GM18502 (cell line): ENCODE results near the gene ANGPTL2.
"Not testable (repeated sequence)": the region's sequence is repeated elsewhere in the genome, so short reads cannot be mapped to it uniquely, and the experiment has no call there.

Experiments used
- ATAC-seq: cut with Tn5 transposase; IDR thresholded peaks from one replicate; pipeline ENCODE4 v1.9.1; 2021; ENCODE audit warnings: mild to moderate bottlenecking; ENCODE audit not compliant: unreplicated experiment, poor library complexity

The ANGPTL2 gene, protein sequence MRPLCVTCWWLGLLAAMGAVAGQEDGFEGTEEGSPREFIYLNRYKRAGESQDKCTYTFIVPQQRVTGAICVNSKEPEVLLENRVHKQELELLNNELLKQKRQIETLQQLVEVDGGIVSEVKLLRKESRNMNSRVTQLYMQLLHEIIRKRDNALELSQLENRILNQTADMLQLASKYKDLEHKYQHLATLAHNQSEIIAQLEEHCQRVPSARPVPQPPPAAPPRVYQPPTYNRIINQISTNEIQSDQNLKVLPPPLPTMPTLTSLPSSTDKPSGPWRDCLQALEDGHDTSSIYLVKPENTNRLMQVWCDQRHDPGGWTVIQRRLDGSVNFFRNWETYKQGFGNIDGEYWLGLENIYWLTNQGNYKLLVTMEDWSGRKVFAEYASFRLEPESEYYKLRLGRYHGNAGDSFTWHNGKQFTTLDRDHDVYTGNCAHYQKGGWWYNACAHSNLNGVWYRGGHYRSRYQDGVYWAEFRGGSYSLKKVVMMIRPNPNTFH

DNA sequence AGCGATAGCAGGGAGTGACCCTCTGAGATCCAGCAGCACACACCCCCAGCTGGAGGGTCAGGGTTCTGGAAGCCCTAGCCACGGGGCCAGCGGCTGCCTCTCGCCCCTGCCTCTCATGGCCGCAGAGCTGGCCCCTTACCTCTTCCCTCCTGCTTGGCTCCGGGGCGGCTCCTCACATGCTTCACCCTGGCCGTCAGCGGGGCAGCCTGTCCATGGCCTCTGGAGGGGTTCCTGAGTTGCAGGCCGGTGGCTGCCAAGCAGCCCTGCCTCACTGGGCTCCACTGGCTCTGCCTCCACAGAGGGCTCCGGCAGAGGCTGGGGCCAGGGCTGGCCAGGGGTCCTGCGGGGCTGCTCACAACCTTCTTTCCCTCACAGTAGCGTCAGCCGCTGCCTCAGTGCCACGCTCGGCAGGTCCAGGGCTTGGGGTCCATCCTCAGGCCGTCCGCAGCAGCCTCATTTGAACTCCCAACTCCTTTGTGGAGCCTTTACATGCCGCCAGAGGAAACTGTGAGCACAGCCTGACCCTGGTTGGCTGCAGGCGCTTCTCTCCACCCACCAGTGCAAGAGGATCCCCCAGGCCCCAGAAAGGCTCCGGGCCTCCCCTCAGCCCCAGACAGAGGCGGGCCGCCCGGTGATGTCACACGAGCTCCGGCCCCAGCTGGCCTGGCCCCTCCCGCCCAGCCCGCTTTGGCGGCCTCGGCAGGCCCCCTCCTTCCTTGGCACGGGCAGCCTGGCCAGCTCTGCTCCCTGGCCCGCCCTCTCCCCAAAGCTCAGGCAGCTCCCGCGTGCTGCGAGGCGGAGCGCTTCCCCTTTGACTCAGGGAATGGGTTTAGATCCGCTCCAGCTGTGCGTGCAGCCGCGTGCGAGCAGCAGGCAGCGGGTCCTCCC, at the start of gene ANGPTL2:
TSS of gene ANGPTL2 (minus strand) at position 460 of the 888 bp plus-strand sequence. CDS start 13,904 bp downstream, outside the sequence.
- ATAC-seq, result no peak

DNA sequence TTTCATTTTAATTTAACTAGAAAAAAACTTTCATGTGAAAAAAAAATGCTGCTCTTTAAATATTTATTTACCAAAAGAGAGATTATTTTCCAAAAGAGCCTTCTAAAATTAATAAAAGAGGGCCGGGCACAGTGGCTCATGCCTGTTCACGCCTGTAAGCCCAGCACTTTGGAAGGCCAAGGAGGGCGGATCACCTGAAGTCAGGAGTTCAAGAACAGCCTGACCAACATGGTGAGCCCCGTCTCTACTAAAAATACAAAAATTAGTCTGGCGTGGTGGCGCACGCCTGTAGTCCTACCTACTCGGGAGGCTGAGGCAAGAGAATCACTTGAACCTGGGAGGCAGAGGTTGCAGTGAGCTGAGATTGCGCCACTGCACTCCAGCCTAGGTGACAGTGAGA, 48.9 kb upstream of the ANGPTL2 start:
- not testable (repeated sequence) for ATAC-seq

DNA sequence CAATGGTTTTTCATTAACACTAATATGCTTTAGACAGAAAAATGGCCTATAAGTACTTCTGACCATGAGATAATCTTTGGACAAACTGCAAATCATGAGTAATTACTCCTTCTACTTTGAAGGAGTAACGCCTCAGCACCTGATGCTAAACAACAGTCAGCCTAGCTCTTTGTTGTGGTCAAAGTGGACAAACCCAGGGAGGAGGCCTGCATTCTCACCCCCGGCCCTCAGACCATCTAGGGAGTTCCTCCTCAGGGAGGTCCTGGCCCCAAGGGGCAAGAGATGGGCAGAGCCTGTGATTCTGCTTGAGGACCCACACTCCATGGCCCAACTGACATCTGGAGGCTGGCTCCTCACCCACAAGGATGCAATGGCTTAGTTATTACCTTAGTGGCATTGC, 48.2 kb upstream of the ANGPTL2 start:
- no peak for ATAC-seq

DNA sequence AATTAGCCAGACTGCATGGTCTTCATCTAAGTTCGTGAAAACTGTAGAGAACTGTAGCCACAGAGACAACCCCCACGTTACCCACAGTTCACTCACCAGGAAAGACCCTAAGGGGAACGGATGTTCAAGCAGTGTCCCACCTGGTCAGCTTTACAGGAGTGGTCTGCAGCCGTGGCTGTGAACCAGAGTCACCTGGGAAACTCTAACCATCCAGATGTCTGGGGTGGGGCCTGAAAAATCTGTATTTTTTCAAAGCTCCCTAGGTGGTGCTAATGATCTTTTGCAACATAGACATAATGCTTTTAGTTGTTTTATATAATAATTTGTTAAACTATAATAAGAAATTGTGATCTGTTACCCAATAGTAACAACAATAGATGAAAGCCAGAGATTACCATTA, 47.7 kb upstream of the ANGPTL2 start:
- ATAC-seq, result no peak

DNA sequence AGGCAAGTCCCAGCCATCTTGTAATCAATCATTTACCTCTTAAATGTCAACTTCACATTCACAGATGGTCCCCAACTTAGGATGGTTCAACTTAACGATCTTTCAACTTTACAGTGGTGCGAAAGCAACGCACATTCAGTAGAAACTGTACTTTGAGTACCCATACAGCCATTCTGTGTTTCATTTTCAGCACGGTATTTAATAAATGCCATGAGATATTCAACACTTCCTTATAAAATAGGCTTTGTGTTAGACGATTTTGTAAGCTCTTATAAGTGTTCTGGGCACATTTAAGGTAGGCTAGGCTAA, 47.1 kb upstream of the ANGPTL2 start:
- ATAC-seq, result no peak

DNA sequence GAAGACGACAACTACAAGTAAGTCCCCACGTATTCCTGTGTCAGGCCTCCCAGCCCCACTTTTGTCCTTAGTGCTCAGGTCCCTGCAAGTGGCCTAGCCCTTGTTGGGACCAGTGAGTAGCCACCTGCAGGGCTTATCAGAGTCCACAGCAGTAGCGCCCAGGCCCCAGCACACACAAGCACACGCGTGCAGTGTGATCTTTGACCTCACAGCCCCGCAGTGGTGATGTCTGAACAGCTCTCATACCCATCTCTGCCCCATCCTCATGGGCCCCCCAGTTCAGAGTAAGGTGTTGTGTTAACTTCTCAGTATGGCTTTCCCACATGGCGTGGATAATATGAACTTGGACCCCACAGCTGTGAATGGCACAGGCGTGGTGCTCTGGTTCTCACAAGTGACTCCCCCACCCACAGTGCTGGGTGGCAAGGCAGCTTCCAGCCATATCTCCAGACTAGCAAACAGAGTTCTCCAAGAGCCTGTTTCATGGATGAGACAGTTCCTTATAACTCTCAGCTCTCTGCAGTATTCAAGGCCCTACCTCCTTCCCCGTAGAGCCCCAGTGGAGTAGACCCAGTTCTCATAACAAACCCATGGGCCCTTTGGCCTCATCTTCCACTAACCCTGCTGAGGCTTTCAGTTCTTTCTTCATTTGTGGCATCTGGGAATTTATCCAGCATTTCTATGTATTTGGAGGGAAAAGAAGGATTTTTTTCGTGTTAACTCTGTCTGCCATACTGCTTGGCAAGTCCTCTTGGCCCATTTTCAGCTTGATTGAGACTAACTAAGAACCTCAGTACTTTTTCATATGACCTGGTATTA, 46.5 kb upstream of the ANGPTL2 start:
- no peak for ATAC-seq

DNA sequence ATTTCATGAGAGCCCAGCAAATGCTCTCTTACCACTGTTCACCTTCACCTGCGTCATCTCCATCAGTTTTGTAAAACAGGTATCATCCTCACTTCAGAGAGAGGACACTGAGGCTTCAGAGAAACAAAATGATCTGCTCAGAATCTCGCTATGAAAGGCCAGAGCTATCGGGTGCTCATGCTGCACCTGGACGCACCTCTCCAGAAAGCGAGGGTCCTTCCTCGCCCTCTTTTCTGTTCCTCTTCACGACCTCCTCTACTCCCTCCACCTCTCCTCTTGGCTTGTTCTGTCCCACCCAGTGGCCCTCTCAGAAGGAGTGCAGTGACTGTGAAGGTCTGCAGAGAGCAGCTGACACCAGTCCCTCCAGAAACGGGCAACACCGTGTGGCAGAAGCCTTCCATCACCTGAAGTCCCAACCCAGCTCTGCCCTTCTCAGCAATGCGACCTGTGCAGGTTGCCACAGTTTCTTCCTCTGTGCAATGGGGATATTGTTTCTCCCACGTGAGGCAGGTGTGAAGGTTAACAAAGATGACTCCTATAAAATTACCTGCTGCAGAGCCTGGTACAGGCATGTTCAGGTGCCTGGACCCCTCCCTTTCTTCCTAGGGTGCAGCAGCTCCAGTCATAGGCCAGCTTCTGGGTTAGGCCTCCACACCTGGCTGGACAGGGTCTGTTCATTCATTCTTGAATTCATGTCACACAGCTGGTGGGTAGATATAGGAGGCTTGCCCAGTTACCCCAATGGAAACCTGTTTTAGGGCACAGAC, 45.3 kb upstream of the ANGPTL2 start:
- ATAC-seq, result no peak

DNA sequence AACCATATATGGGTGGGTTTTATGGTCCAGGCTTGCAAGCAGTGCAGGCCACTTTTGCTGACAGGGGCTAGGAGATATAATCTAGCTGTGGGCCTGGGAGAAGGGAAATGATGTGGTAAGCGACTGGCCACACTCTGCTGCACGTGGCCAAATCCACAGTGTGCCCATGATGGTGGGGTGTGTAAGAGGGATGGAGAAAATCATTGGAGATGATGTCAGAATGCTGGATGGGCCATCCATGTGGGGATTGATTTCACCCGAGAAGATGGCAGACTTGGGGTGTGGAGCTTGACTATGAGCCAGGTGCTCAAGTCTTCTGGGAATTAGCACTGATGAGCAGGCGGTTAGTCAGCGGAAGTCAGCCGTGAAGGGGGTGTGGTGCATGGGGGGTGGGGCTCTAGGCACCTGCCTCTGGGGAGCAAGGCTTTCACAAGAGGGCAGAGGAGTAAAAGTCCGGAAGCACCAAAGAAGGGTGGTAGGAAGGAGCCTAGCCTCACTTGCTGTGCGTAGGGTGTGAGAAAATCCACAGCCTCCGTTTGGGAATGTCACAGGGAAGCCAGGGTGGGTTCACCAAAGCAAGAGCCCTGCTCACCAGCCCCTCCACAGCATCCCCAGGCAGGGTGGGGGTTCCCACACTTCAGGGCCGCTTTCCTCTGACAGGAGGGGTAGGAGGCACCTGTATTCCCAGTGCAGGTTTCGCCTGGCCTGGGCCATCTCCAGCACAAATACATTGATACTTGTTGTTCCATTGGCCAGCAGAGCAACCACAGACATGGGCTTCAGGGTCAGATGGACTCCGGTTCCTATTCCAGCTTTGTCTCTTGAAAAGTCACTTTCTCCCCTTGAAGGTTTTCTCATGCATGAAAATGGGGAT, 44.5 kb upstream of the ANGPTL2 start:
- ATAC-seq, result peak; percentile 77

DNA sequence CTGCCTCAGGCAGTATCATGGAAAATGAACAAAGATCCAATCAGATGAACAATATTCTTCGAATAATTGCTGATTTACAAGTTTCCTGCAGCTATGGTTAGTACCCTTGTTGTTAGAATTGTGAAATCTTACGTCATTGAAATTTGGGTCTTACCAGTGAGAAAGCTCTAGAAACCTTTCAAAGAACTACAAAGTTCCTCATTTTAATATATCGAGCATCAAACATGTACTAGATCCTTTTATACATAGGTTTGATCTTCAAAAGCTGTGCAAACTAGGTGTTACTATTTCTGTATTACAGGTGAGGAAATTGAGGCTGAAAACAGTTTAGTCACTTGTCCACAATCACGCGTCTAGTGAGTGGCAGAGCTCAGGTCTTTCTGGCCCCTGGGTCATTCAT, 43.7 kb upstream of the ANGPTL2 start:
- peak; percentile 6 for ATAC-seq

DNA sequence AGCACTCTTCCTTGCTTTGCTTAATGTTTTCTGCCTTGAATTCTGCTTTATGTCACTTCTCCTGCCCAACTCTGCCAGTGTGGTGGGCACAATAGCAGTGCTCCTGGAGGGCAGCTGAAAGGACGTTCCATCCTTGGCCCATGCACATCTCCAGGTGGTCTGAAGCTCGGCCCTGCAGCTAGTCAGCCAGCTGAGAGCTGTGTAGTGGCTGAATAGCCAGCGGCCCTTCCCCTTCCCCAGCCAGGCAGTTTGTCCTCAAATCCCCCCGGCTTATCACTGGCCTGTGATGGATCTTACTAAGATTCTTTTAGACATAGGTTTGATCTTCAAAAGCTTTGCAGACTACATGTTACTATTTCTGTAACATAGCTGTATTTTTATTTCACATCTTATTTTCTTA, 42.7 kb upstream of the ANGPTL2 start:
- ATAC-seq, result no peak

DNA sequence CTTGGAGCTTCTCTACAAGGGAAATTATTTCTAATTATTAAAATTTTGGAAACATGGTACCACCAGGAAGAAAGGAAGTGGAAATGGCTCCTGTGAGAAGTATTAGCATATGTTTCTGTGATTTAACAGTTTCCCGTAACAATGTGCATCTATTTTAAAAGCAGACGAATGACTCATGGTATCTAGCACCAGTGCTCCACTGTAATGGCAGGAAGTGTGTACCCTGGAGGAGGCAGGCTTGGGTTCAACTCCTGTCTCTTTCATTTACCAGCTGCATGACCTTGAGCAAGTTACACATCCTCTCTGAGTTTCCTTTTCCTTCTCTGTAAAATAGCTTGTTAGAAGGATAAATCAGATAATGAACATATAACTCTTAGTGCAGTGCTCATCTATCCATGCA, 41.0 kb upstream of the ANGPTL2 start:
- ATAC-seq, result no peak

DNA sequence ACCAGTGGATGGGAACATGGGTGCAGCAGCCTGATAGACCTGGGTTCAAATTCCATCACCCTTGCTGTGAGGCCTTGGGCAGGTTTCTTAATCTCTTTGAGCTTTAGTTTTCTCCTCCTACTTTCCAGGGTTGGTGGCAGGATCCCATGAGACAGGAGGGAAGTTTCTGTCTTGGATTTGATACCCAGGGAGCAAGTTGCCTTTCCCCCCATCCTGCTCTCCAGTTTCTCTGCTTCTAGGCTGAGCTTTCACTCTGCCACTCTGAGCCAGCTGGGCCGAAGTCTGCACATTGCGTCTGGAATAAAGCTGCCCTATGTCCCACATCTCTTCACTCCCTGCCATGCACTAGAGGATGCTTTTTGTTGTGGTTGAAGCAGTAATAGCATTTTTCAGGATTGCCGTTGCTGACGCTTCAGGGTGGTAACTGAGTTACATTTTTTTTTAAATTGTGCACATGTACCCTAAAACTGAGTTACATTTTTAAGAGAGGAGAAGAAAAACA, 40.5 kb upstream of the ANGPTL2 start:
- no peak for ATAC-seq

DNA sequence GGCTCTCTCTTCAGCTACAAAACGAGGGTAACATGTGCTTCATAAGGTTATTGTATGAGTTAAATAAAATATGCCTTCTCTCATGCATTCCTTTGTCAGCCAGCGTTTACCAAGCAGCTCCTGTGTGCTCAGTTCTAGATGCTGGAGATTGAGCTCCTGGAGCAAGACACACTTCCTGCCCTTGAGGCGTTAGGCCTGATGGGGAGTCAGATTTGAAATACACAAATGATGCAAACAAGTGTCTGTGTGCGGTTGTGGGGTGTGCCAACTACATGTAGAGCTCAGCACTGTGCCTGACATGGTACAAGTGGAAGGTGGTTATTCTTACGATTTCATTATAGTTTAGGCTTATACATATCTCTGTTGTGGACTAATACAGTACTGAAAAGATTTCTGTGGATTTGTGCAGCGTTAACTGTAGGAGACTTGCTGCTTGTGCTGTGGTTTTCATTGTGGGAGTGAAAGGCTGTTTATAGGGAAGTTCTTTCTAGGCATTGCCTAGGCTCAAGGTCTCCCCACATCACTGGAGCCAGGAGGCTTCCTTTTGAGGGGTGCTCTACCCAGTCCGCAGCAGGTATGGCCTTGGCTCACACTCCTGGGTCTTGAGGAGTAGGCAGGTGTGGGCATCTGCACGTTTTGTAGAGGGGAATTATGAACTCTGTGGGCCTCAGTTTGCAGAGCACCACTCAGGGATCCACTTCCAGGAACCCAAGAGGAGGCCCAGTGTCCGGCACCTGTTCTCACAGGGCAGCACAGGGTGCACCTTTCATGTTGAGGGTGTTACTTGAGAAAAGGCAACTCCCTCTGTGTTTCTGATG, 39.8 kb upstream of the ANGPTL2 start:
- ATAC-seq, result no peak

DNA sequence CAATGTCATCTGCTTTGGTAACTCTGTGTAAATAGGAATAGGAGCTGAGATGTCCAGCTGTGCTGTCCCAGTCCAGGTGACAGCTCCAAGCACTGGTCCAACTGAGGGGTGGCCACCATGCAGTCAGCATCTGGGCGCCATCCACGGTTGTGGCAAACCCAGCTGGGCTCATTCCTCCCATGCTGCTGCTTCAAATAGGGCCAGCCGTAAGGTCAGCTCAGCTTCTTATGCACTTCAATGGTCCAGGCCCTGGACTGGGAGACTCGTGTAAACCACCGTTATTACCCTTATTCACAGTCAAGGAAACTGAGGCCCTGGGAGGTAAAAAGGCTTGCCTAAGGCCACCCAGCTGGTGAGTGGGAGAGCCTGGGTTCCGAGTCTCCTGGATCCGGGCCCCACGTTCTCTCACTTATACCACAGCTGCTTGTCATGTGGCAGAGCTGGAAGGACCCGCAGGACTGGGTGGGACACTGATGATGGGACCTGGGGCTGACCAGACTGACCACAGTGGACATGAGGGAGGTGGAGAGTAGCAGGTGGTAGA, 38.7 kb upstream of the ANGPTL2 start:
- no peak for ATAC-seq

DNA sequence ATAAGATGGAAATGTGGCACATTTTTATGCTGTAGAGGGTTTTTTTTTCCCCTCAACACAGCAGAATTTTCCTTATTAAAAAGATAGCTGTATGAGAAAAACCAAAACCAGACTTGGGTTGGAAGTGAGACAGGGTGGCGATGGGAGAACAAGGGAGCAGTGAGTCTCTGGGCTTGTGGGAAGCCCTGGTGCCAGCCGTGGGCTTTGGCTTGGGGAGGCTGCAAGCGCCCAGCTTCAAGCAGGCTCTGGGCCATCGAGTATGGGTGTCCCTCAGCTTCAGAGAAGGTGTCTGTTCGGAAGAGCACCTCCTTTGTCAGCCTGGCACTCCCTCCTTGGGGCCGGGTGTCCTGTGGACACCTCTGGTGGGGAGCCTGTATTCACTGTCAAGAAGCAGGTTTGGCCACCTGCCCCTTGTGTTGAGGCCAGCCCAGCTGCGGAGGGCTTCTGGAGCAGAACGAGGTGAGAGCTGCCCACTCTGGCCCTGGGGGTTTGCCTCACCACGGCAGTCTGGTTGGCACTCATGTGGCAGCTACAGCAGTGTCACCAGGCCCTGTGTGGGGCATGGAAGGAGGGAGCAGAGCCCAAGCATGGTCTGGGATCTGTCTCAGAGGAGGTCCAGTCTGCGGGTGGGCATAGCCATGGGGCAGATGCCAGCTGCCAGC, 37.6 kb upstream of the ANGPTL2 start:
- no peak for ATAC-seq

DNA sequence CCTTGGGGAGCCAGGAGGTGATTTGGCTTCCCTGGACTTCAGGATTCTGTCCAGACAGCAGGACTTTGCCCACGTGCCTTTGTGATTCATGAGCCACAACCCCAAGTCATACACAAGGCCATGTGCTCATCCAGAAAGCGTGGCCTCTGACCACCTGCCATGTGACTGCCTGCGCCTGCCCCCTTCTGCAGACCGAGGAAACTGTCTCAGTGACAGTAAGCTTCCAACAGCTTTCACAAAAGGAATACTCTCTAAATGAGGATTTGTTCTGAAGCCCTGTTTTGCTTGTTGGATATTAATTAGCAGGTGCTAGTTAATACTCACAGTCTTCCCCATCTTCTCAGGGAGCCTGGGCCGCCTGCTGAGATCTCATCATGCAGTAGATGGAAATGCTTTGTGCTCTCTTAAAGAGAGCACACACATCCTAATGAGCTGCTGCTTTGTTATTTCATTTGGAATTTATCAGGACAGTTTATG, 36.9 kb upstream of the ANGPTL2 start:
- ATAC-seq, result no peak

DNA sequence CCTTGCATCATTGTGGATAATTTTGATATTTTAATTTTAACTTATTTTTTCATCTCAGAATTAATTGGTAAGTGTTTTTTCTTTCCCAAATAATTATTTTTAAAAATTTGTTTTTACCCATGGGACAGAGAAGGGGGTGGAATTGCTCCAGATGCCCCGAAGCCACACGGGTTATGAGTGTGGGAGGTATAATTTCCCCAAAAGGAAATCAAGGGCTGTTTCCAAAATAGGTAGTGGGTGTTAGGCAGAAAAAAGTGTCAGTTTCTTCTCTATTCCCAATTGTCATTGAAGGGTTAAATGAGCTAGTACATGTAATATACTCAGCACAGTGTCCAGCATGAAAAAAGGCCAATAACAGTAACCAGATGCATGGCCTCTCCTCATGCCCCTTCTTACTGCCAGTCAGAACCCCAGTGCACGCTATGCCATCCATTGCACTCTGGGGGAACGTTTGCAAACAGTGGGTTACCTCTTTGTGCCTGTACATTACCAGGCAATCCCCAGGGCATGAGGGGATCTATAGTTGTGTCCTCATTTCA, 36.4 kb upstream of the ANGPTL2 start:
- no peak for ATAC-seq
